Kidney capillary endothelial cell (primary cell): ENCODE measurements around the gene H6PD.
"Not testable (repeated sequence)": the region's sequence is repeated elsewhere in the genome, so short reads cannot be mapped to it uniquely, and the experiment has no call there.

ENCODE experiments used
- DNase-seq: peaks from one replicate; pipeline ENCODE4 v3.0.0-alpha.2; 2018; ENCODE audit warnings: low spot score

H6PD gene

DNA sequence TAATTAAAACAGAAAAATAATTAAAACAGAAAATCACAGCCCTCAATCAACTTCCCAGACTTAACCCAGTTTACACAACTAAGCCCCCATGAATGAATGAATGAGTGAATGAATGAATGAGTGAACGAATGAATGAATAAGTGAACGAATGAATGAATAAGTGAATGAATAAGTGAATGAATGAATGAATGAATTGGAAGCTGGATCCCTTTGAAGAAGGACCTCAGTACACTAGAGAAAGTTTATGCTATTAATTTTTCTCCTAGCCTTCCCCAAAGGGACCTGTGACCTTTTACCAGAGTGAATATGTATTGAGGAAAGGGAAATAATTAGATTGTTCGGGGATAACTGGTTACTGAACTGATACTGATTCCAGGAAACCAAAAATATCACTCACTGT, 63.7 kb downstream of the H6PD start:
- DNase-seq = no peak

DNA sequence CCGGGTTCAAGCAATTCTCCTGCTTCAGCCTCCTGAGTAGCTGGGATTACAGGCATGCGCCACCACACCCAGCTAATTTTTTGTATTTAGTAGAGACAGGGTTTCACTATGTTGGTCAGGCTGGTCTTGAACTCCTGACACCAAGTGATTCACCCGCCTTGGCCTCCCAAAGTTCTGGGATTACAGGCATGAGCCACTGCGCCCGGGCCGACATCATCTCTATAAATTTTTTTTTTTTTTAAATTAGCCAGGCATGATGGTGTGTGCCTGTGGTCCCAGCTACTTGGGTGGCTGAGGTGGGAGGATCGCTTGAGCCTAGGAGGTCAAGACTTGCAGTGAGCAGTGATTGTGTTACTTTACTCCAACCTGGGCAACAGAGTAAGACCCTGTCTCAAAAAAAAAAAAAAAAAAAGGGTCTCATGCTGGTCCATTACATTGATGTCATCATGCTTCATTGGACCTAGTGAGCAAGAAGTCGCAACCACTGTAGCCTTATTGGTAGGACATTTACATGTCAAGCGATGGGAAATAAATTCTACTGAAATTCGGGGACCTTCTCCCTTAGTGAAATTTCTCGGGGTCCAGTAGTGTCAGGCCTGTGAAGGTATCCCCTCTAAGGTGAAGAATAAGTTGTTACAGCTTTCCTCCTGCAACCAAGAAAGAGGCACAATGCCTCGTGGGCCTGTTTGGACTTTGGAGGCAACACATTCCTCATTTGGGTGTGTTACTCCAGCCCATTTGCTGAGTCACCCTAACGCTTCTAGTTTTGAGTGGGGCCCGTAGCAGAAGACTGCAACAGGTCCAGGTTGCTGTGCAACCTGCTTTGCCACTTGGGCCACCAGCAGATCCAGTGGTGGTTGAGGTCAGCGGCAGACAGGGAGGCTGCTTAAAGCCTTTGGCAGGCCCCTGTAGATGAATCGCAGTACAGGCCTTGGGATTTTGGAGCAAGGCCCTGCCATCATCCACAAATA, 65.3 kb downstream of the H6PD start:
- not testable (repeated sequence) for DNase-seq

DNA sequence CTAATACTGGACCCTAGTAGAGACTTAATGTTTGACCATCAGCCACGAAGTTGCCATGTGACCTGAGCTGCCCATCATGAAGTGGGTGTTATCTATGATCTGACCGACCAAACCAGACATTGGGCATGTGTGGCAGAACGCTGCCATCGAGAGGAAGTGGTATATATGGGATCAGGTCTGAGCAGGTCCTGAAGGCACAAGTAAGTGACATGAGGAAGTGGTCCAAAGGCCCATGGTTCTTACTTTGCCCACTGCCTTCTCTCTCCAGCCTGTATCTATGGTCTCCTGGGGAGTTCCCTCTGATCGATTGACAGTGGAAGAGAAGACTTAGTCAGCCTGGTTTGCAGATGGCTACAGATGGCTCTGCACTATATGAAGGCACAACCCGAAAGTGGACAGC, 66.0 kb downstream of the H6PD start:
- no peak for DNase-seq

DNA sequence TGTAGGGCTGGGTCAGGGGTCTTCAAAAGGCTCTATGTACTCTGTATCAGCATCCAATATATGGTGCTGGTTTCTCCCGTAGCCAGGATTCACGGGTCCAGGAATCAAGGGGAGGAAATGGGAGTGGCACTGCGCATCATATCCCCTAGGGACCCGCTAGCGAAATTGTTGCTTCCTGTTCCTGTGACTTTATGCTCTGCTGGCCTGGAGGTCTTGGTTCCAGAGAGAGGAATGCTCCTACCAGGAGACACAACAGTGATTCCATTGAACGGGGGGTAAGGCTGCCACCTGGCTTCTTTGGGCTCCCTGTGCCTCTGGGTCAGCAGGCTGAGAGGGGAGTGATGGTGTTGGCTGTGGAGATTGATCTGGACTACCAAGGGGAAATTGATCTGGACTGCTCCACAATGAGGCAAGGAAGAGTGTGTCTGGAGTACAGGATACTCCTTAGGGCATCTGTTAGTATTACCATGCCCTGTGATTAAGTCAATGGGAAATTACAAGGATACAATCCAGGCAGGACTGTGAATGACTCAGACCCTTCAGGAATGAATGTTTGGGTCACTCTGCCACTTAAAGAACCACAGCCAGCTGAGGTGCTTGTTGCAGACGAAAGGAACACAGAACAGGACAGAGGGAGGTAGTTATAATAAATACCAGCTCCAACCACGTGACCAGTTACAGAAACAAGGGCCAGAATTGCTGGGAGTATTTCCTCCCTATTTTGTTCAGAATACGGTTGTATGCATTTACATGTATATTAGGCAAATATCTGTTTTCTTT, 68.4 kb downstream of the H6PD start:
- peak; percentile 94 for DNase-seq

DNA sequence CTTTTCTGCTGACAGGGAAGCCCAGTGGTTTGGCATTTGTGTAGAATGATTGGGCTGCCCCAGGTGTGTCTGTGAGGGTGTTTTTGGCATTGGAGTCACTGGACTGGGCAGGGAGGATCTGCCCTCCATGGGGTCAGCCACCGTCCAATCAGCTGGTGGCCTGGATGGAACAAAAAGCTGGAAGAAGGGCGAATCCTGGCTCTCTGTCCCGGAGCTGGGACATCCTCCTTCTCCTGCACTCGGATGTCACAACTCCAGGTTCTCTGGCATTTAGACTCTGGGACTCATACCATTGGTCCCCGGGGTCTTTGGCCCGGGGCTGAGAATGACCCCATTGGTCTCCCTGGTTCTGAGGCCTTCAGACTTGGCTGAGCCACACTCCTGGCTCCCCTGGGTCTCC, 69.3 kb downstream of the H6PD start:
- DNase-seq = no peak

DNA sequence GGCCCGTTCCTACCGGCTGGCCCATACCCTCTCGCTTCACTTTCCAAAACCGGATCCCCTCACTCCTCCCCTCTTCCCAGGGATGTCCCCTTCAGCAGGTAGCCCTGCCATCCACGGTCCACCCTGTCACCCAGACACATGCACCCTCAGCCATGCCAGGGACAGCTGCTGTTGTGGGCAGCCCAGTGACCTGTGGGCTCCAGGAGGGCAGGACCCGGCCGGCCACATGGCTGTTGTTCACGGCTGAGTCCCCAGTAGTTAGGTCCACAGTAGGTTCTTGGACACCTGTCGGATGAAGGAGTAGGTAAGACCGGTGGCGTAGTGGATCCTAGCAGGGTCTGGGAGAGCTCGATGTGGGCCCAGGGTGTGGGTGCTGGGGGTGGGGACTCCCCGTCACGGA, 70.6 kb downstream of the H6PD start:
- no peak for DNase-seq

DNA sequence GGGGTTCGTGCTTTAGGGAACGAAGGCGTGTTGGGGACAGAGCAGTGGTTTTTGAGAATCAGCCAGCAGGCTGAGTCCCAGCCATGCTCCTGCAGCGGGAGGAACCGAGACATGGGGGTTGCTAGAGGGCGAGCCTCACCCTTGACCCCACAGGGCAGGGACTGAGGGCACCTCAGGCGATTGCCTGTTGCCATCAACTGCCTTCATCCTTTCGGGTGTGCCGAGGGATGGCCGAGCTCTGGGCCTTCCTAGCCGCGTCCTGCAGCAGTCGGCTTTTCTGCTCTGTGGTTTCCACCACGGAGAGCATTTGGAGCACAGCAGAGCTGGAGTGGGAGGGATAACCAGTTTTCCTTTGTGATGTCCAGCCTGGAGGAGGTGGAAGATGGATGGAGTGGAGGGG, 71.4 kb downstream of the H6PD start:
- DNase-seq = no peak

DNA sequence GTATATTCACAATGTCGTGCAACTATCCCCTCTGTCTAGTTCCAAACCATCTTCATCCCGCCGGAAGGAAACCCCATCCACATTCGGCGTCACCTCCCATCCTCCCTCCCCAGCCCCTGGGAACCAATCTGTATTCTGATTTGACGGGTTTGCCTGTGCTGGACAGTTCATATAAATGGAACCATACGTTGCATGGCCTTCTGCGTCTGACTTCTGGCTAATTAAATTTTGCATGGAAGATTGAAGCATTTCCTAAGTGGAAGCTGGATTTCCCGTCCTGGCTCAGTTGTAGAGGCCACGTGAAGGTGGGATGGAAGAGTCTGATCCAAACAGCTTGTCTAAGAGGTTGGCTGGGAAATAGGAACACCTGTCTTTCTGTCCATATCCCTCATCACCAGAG, 72.7 kb downstream of the H6PD start:
- DNase-seq = no peak

DNA sequence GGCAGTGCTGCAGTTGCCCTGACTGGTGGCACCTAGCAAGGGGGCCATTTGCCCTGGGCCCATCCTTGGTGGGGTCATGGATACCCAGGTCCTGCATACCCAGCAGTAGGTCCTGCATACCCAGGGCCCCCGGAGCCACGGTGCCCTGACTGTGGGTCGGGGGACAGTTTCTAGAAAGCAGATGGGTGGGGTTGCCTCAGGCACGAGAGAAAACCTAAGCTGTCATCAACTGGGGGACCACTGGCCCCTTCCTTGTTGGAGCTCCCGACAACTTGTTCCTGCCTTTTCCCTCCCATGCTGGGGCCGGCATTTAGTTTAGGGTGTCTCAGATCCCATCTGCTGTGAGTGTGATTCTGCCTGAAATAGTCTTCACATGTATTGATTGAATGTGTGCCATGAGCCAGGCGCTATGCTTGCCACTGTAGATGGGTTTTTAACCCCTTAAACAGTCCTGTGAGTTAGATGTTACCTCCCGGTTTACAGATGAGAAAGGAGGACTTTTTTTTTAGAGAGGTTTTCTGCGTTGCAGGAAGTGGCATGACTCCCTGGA, 73.7 kb downstream of the H6PD start:
- no peak for DNase-seq

DNA sequence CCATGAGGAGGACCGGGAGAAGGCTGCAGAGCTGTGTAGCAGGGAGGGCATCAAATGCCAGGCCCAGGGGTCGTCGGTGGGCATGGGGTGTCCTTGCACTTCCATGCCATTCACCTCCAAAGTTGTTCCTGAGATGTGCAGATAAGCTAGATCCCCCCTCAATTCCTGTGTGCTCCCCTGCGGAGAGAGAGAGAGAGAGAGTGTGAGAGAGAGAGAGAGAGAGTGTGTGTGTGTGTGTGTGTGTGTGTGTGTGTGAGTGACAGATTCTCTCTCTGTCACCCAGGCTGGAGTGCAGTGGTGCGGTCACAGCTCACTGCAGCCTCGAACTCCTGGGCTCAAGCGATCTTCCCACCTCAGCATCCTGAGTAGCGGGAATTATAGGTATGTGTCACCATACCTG, 74.5 kb downstream of the H6PD start:
- DNase-seq = no peak

DNA sequence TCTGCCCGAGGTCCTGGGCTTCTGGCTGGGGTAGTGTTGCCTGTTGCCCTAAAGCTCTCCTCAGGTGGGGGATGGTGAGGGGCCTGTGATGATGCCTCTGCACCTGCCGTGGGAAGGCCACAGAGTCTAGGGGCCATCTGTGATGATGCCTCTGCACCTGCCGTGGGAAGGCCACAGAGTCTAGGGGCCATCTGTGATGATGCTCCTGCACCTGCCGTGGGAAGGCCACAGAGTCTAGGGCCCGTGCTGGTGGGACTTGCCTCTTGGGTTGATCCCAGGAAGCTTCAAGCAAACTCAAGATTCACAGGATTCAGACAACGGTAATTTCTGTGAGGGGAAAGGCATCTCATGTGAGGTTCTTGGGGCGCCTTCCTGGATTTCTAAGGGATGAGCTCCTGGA, 75.4 kb downstream of the H6PD start:
- DNase-seq = no peak

DNA sequence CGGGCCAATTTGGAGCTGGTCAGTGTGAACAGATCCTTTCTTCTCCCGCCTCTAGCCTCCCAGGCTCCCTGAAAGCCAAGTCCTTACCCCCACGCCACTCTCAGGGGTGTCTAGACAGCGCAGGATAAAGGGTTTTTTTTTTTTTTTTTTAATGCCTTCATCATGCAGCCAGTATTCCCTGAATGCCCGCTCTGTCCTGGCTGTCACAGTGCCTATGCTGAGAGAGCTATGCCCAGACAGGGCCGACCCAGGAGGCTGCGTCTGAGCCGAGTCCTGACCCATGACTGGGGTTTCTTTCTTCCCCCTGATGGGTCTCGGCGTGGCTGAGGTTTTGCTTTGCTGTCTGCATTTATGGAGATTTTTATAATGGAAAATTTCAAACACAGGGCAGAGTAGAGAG, 76.5 kb downstream of the H6PD start:
- DNase-seq = no peak

DNA sequence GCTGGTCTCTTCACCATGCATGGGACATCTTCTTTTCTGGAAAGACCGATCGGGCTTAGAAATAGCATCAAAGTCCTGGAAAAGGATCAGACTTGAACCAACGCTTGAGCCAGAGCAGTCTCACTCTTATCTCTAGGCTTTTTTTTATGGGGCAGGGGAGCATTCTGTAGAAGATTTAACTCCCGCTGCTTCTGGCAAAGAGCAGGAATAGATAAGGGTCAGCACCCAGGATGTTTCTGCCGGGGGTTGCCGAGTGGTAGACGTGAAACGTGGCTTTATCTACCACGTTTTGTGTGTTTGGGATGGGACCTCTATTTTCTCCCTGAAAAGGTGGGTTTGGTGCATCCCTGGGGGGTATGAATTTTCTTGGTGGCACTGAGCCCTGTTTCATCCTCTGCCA, 76.9 kb downstream of the H6PD start:
- DNase-seq = no peak

DNA sequence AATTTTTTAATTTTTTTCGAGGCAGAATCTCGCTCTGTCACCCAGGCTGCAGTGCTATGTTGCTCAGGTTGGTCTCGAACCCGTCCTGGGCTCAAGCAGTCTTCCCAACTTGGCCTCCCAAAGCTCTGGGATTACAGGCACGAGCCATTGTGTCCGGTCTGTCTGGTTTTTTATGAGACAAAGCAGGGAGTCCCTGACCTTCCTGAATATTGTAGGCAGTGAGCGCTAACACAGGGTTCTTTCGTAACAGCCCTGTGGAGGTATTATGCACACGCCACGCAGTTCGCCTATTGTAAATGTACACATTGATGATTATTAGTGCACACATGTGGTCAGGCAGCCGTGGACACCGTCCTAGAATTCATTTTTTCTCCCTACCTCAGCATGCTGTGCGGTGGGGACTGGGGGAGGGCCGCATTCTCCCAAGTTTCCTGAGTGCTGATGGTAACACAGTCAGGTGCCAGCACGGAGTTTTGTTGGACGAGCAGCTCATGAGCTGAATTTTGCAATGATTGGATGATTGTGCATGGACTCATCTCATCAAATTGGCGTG, 77.7 kb downstream of the H6PD start:
- no peak for DNase-seq

DNA sequence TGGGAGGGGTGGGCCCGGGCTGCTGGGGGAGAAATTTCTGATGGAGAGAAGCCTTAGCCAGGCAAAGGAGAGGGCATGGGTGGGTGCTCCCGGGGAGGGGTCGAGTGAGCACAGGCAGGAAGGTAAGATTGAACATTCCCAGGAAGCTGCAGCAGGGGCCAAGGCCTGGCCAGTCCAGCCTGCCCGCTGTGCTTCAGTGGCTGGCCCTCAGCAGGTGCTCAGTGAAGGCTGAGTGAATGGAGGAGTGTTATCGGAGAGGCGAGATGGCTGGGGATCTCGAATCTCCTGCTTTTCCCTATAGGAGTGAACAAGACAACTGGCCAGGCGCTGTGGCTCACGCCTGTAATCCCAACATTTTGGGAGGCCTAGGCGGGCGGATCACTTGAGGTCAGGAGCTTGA, 79.0 kb downstream of the H6PD start:
- no peak for DNase-seq

DNA sequence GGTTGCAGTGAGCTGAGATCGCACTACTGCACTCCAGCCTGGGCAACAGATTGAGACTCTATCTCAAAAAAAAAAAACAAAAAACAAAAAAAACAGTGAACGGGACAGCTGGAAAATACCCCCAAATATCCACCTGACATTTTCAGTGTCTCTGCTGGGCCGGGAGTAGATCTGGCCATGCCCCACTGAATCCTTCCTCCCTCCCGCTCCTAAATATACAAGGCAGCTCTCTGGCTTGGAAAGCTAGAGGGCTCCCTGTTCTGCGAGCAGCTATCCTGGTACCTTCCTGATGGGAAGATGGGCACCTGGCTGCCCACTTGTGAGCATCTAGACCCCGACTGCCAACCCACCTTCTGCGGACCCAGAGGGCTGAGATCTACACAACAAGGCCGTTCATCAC, 79.5 kb downstream of the H6PD start:
- no peak for DNase-seq

DNA sequence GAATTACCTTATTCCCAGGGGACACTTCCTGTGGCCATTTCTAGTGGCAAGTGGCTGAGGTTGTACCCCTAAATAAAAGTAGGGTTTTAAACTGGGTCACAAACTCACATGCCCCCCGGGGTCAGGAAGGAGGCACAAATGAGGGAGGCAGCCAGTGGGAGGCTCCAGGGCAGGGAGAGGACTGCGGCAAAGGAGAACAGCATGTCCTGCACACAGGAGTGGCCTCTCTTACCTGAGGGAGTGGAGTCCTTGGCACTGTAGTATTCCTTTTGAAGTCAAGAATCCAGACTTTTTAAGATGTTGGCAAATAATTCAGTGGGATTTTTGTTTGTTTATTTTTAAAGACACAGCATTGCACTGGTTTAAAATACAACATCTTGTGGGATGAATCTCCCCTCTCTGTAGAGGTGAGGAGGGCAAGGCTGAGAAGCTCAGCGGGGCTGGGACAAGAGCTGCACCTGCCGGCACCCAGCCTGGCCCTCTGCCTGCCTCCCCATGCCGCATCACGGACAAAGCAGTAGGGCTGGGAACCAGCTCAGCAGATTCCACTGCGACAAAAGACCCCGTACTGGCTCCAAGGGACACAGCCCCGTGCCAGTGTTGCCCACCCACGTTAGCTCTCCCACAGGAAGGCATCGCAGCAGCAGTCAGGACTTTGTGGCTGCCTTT, 80.3 kb downstream of the H6PD start:
- DNase-seq = no peak

DNA sequence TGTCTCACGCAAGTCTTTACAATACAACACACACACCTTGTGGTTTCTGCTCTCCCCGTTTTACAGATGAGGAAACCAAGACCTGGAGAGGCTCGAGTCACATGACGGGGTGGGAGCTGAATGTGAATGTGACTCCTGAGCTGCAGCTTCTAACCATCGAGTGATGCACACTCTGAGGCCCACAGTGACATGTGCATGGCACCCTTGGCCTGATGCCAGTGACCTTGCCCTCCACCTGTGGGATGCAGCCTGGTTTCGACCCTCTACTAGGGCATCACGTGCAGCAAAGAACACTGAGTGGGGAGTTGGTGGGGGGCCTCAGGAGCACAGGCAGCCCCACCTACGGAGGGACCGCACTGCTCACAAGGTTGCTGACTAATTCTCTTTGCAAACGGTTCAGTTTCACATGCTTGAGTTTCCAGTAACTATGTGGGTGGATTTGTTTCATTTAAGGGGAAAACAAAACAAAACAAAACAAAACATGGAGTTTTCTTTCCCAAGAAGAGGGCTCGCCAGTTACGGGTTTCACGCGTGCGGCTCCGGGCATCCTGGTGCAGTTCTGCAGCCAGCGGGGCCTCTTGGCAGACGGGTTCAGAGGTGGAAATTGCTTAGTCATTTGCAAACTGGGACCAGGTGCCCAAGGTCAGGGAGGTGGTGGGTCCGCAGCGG, 81.0 kb downstream of the H6PD start:
- no peak for DNase-seq

DNA sequence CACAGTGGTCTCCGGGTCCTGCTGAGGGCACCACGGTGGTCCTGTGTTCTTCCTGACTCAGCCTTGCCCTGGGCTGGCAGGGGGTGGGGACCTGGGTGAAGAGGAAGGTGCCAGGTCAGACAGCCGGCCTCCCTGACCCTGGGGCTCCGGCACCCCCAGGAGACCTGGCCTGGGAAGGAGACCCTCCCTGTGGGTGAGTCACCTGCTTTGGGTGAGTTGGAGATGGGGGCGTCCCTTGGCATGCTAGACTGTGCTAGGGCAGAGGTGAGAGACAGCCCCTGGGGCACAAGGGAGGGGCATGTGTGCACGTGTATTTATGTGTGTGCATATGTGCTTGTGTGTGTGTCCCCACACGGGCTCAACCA, 81.5 kb downstream of the H6PD start:
- DNase-seq = no peak

DNA sequence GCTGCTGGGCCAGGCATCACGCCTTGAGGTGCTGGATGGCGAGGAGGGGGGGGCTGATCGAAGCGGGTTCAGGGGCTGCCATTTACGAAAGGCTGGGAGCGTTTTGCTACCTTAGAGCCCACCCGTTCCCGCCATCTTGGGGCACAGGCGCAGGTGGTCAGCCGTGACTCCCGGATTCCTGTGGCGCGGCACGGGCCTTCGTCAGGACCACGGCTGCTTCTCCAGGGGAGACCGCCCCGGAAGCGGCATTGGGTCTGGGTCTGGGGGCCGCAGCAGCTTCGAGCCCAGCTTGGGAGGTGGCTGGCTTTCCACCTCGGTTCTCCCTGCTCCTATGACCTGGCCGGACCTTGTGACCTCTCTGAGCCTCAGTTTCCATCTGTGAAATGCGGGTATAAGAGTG, 81.9 kb downstream of the H6PD start:
- DNase-seq = no peak

DNA sequence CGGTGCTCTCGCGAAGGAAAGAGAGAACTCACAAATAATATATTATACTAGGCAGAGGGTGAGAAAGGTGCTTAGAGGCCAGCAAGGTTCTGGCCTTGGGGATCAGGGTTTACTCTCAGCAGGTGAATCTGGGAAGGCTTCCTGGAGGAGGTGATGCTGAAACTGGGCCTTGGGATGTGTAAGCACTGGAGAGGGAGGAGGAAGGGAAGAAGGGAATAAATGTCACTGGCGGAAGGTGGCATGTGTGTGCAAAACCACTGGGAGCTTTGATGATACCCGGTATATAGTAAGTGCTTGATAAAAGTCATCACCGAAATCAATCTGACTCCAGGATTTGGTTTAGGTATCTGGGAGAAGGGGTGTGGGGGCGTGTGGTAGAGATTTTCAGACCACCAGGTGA, 82.5 kb downstream of the H6PD start:
- no peak for DNase-seq
